ENCODE data around the gene HTT.
A peak's percentile ranks its signal among the peaks of the same experiment; 100 is the strongest.

Gene HTT

GRCh38 chr4:3286335-3287175 is 212.1 kb downstream of the HTT start:
- DNase-seq (ENCODE audit: low read depth in 1 of 2, low spot score in 1 of 2) = no peak

GRCh38 chr4:3287271-3287971 is 212.9 kb downstream of the HTT start:
- DNase-seq (ENCODE audit: low read depth in 1 of 2, low spot score in 1 of 2) = no peak

DNA sequence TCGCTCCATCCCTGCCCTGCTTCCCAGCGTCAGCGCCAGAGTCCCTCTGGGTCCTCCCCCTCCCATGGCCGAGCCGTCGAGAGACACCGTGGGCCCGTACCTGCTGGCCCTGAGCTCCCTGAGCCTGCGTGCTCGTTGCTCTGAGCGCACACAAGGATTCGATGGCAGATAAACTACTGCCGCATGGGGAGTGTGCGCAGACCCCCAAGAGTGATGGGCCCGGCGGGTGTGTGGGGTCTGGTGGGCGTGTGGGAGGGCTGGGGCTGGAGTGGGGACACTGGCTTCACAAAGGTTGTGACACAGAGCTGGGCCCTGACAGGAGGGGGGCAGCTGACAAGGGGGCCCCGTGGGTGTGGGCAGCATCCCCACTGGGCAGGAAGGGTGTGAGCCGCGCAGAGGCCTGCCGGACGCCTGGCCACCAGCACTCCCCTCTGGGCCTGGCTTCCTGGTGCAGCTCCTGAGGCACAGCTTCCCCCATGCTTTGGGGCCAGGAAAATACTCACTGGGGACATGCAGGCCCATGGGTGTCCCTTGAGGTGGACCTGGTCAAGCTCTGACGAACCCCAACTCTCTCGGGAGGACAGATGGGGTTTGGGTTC is 213.6 kb downstream of the HTT start:
- DNase-seq (ENCODE audit: low read depth in 1 of 2, low spot score in 1 of 2) = no peak

DNA sequence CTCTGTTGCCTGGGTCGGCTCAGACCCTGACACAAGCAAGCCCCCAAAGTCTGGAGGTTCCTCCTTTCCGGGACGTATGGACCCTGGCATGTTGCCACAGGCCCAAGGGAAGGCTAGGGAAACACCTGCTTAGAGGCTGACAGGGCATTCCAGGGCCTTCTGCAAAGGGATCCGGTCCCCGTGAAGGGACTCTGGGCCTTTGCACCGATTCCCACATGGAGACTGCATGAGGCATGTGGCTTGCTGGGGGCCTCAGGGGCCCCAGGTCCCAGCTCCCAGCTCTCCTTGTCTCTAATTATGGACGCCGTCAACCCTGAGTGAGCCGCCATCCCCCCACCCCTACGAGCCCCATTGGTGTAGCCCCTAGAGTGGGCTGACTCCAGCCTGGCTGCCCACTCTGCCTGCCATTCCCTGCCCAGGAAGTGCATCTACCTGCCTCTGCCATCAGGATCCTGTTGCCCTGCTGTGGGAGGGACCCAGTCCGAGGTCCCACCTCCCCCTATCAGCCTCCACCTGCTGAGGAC is 214.2 kb downstream of the HTT start:
- no peak for DNase-seq (ENCODE audit: low read depth in 1 of 2, low spot score in 1 of 2)

- no peak for DNase-seq (ENCODE audit: low read depth in 1 of 2, low spot score in 1 of 2)
These were observed 216.0 kb downstream of the HTT start for GRCh38 chr4:3290476-3290875.

DNA sequence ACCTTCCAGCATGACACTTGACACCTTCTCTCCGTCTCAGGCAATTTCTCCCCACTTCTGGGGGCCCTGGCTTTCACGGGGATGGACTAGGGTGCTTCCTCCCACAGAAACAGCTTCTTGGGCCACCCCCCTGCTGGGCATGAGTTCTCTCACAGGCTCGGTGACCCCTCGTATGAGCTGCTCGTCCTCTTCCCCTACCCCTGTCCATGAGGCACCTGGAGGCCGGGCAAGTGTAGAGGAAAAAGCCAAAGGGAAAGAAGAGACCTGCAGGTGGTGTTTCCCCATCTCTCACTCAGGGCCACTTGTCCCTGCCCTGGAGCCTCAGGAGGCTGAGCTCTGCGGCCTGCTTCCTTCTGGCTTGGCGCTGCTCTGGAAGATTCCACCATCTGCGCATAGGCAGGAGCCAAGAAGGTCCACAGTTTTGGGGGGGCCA is 216.4 kb downstream of the HTT start:
- DNase-seq (ENCODE audit: low read depth in 1 of 2, low spot score in 1 of 2) = no peak

- no peak for DNase-seq (ENCODE audit: low read depth in 1 of 2, low spot score in 1 of 2)
These were observed 217.0 kb downstream of the HTT start for GRCh38 chr4:3291411-3291968.

GRCh38 chr4:3291969-3292570 is 217.6 kb downstream of the HTT start:
- no peak for DNase-seq (ENCODE audit: low read depth in 1 of 2, low spot score in 1 of 2)

- peak; percentile 82 to 84 for DNase-seq (ENCODE audit: low read depth in 1 of 2, low spot score in 1 of 2)
These were observed 218.3 kb downstream of the HTT start, which contains the start of gene RGS12 for GRCh38 chr4:3292571-3293400. RGS12 (plus strand) TSS chr4:3293021; CDS start chr4:3316171, 23,150 bp downstream.

All from activated CD4-positive, alpha-beta T cell treated with anti-CD3 and anti-CD28 coated beads, Interleukin-2, amount 50 U/mL, for 24 hours (primary cell).